OCI-LY7 (cell line): Measurements from ENCODE around the gene DMD.

Experiments
- EZH2phosphoT487 ChIP-seq: fragments of 200-600 bp; sonication (generic); IDR thresholded peaks from 2 replicates; pipeline ENCODE4 v1.6.1; 2018; ENCODE audit warnings: low read depth, borderline replicate concordance, mild to moderate bottlenecking, mixed run types, antibody characterized with exemption, low read length, moderate library complexity, mixed read lengths
- TF ChIP-seq, protein P1 (sequence below): fragments of 200-600 bp; sonication (generic); conservative IDR thresholded peaks from 2 replicates; pipeline ENCODE4 v1.5.1; 2014; ENCODE audit warnings: mild to moderate bottlenecking, antibody characterized with exemption, low read length, moderate library complexity, mixed read lengths

DNA sequence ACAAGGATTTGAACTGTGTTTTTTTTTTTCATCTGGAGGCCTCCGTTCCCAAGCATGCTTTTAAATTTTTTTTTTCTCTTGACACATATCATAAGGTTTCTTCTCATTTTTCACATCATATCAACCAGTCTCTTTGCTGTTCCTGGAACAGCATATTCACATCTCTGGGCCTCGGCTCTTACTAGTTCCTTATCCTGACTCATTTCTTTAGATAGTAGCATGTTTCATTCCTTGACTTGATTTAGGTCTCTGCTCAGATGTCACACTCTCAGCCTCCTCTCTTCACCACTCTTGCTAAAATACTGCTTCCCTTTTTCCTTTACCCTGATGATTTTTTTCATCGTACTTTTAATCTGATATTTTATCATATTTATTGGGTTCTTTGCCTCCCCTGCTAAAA lies 1163.1 kb downstream of the DMD start:
- TF ChIP-seq, protein P1, sequence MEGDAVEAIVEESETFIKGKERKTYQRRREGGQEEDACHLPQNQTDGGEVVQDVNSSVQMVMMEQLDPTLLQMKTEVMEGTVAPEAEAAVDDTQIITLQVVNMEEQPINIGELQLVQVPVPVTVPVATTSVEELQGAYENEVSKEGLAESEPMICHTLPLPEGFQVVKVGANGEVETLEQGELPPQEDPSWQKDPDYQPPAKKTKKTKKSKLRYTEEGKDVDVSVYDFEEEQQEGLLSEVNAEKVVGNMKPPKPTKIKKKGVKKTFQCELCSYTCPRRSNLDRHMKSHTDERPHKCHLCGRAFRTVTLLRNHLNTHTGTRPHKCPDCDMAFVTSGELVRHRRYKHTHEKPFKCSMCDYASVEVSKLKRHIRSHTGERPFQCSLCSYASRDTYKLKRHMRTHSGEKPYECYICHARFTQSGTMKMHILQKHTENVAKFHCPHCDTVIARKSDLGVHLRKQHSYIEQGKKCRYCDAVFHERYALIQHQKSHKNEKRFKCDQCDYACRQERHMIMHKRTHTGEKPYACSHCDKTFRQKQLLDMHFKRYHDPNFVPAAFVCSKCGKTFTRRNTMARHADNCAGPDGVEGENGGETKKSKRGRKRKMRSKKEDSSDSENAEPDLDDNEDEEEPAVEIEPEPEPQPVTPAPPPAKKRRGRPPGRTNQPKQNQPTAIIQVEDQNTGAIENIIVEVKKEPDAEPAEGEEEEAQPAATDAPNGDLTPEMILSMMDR, result no peak
- TF ChIP-seq EZH2phosphoT487, result no peak
